ENCODE data around the gene CELF2.
A peak's percentile ranks its signal among the peaks of the same experiment; 100 is the strongest.

Gene CELF2

GRCh38 chr10:11326241-11326640 lies 308.6 kb downstream of the CELF2 start:
- Histone ChIP-seq H3K23ac (ENCODE audit: low read depth, low read length, poor library complexity) (no peak overlapping the region), H3K9me3 (replicated peaks in 1 of 2; ENCODE audit: control insufficient read depth in 2 of 2, insufficient read depth in 1 of 2, low read depth in 1 of 2, low read length in 2 of 2) (no peaks in the 10 kb centered on the region), H3K79me1 (ENCODE audit: low read depth, low read length) (no peaks in the 10 kb centered on the region), H2BK12ac (ENCODE audit: low read length) (no peak overlapping the region), H2BK5ac (ENCODE audit: low read length) (no peak overlapping the region), H2AK5ac (ENCODE audit: low read depth, low read length) (no peak overlapping the region), H3K27me3 (ENCODE audit: control insufficient read depth in 3 of 3, insufficient read depth in 3 of 3, low read depth in 1 of 3, low read length in 3 of 3) (no peaks in the 10 kb centered on the region), H3K14ac (ENCODE audit: low read length) (no peak overlapping the region), H2AFZ (ENCODE audit: low read length) (no peak overlapping the region), H3K4me3 (ENCODE audit: low read length in 2 of 2) (no peak overlapping the region), H3K36me3 (replicated peaks in 1 of 2; ENCODE audit: control insufficient read depth in 2 of 2, insufficient read depth in 2 of 2, low read length in 2 of 2) (peaks cover 0 to 9% of the 10 kb centered on the region in 2 donors), H3K4me2 (ENCODE audit: insufficient read depth, low read length, poor library complexity, severe bottlenecking) (no peak overlapping the region), H3K4me1 (ENCODE audit: control insufficient read depth in 2 of 2, insufficient read depth in 1 of 2, low read depth in 1 of 2, low read length in 2 of 2) (peaks cover 7 to 32% of the 10 kb centered on the region in 2 donors), H3K27ac (replicated peaks; ENCODE audit: low read length) (no peak overlapping the region), H2BK120ac (ENCODE audit: low read depth, low read length) (no peak overlapping the region), H4K91ac (ENCODE audit: low read depth, low read length, poor library complexity) (no peak overlapping the region), H3K4ac (ENCODE audit: low read length) (no peak overlapping the region), H3K18ac (ENCODE audit: low read length) (no peak overlapping the region), H4K8ac (ENCODE audit: low read depth, low read length) (no peak overlapping the region), H3K9ac (ENCODE audit: low read depth, low read length, poor library complexity) (no peak overlapping the region), H2BK15ac (ENCODE audit: low read length) (no peak overlapping the region)
- DNase-seq (ENCODE audit: low spot score): no peak
- WGBS, 2 donors (ENCODE audit: extremely low coverage in 2 of 2, insufficient read length in 2 of 2, insufficient replicate concordance in 1 of 2): no CpG with 5 or more reads among the region's 12 CpGs

- no peaks in the 10 kb centered on the region for H3K9me3 ChIP-seq (replicated peaks in 1 of 2; ENCODE audit: control insufficient read depth in 2 of 2, insufficient read depth in 1 of 2, low read depth in 1 of 2, low read length in 2 of 2)
- H3K27me3 ChIP-seq (ENCODE audit: control insufficient read depth in 3 of 3, insufficient read depth in 3 of 3, low read depth in 1 of 3, low read length in 3 of 3): no peaks in the 10 kb centered on the region
- no peak overlapping the region for H3K27ac ChIP-seq (replicated peaks; ENCODE audit: low read length)
- no peak overlapping the region for H2AK5ac ChIP-seq (ENCODE audit: low read depth, low read length)
- H3K23ac ChIP-seq (ENCODE audit: low read depth, low read length, poor library complexity): no peak overlapping the region
- H3K4me1 ChIP-seq (ENCODE audit: control insufficient read depth in 2 of 2, insufficient read depth in 1 of 2, low read depth in 1 of 2, low read length in 2 of 2): peaks cover 7 to 25% of the 10 kb centered on the region in 2 donors
- no CpG with 5 or more reads among the region's 11 CpGs for WGBS, 2 donors (ENCODE audit: extremely low coverage in 2 of 2, insufficient read length in 2 of 2, insufficient replicate concordance in 1 of 2)
- no peaks in the 10 kb centered on the region for H3K79me1 ChIP-seq (ENCODE audit: low read depth, low read length)
- H2BK15ac ChIP-seq (ENCODE audit: low read length): no peak overlapping the region
- H4K8ac ChIP-seq (ENCODE audit: low read depth, low read length): no peak overlapping the region
- H3K18ac ChIP-seq (ENCODE audit: low read length): no peak overlapping the region
- no peak overlapping the region for H2BK120ac ChIP-seq (ENCODE audit: low read depth, low read length)
- peaks cover 0 to 9% of the 10 kb centered on the region in 2 donors for H3K36me3 ChIP-seq (replicated peaks in 1 of 2; ENCODE audit: control insufficient read depth in 2 of 2, insufficient read depth in 2 of 2, low read length in 2 of 2)
- H2BK5ac ChIP-seq (ENCODE audit: low read length): no peak overlapping the region
- H3K9ac ChIP-seq (ENCODE audit: low read depth, low read length, poor library complexity): no peak overlapping the region
- no peak overlapping the region for H3K14ac ChIP-seq (ENCODE audit: low read length)
- H3K4ac ChIP-seq (ENCODE audit: low read length): no peak overlapping the region
- H3K4me2 ChIP-seq (ENCODE audit: insufficient read depth, low read length, poor library complexity, severe bottlenecking): no peak overlapping the region
- H2AFZ ChIP-seq (ENCODE audit: low read length): no peak overlapping the region
- H3K4me3 ChIP-seq (ENCODE audit: low read length in 2 of 2): no peak overlapping the region
- DNase-seq (ENCODE audit: low spot score): no peak
- no peak overlapping the region for H2BK12ac ChIP-seq (ENCODE audit: low read length)
- no peak overlapping the region for H4K91ac ChIP-seq (ENCODE audit: low read depth, low read length, poor library complexity)
Observed at GRCh38 chr10:11326913-11327616, 309.4 kb downstream of the CELF2 start.

DNA sequence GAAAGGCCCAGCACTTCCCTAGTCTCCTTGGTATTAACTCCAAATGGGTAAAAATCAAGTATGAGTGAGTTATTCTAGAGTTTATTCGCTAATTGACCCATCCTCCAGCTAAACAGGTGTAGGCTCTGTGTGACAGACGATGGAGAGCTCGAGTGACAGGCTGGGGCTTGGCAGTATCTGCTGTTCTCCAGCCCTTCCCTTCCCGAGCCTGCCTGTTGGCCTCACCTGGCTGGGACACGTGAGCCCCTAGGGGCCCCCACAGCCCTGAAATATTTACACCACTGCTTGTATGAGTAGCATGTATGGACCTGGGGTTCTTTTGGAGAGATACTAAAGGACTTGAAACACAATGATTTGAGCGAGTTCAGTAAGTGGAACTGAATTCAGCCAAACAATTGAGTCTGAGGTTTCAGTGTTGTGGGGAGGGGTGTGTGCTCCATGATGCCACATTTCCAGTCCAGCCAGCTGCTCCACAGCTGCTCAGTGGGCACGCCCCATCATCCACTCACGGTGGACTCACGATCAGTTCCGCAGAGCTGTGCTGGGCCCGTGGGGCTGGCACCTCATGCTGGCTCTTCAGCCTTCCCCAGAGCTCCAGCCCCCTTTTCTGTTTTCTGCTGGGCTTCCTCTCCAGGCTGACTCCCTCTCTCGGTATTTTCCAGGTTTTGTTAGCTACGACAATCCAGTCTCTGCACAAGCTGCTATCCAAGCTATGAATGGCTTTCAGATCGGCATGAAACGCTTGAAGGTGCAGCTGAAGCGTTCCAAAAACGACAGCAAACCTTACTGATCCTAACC lies 310.8 kb downstream of the CELF2 start:
- H4K8ac ChIP-seq (ENCODE audit: low read depth, low read length): no peak overlapping the region
- H3K27ac ChIP-seq (replicated peaks; ENCODE audit: low read length): no peak overlapping the region
- H2AFZ ChIP-seq (ENCODE audit: low read length): no peak overlapping the region
- H3K23ac ChIP-seq (ENCODE audit: low read depth, low read length, poor library complexity): no peak overlapping the region
- peaks cover 6 to 16% of the 10 kb centered on the region in 2 donors for H3K4me1 ChIP-seq (ENCODE audit: control insufficient read depth in 2 of 2, insufficient read depth in 1 of 2, low read depth in 1 of 2, low read length in 2 of 2)
- no peaks in the 10 kb centered on the region for H3K27me3 ChIP-seq (ENCODE audit: control insufficient read depth in 3 of 3, insufficient read depth in 3 of 3, low read depth in 1 of 3, low read length in 3 of 3)
- no peak overlapping the region for H3K14ac ChIP-seq (ENCODE audit: low read length)
- H3K36me3 ChIP-seq (replicated peaks in 1 of 2; ENCODE audit: control insufficient read depth in 2 of 2, insufficient read depth in 2 of 2, low read length in 2 of 2): peaks cover 0 to 9% of the 10 kb centered on the region in 2 donors
- H3K9ac ChIP-seq (ENCODE audit: low read depth, low read length, poor library complexity): no peak overlapping the region
- H3K4me3 ChIP-seq (ENCODE audit: low read length in 2 of 2): no peak overlapping the region
- H2BK12ac ChIP-seq (ENCODE audit: low read length): no peak overlapping the region
- no peak for DNase-seq (ENCODE audit: low spot score)
- H3K4me2 ChIP-seq (ENCODE audit: insufficient read depth, low read length, poor library complexity, severe bottlenecking): no peak overlapping the region
- H2BK120ac ChIP-seq (ENCODE audit: low read depth, low read length): no peak overlapping the region
- H2BK5ac ChIP-seq (ENCODE audit: low read length): no peak overlapping the region
- no peaks in the 10 kb centered on the region for H3K9me3 ChIP-seq (replicated peaks in 1 of 2; ENCODE audit: control insufficient read depth in 2 of 2, insufficient read depth in 1 of 2, low read depth in 1 of 2, low read length in 2 of 2)
- no CpG with 5 or more reads among the region's 17 CpGs for WGBS, 2 donors (ENCODE audit: extremely low coverage in 2 of 2, insufficient read length in 2 of 2, insufficient replicate concordance in 1 of 2)
- no peak overlapping the region for H2BK15ac ChIP-seq (ENCODE audit: low read length)
- H4K91ac ChIP-seq (ENCODE audit: low read depth, low read length, poor library complexity): no peak overlapping the region
- H3K18ac ChIP-seq (ENCODE audit: low read length): peak overlapping the region; percentile 8
- H3K79me1 ChIP-seq (ENCODE audit: low read depth, low read length): no peaks in the 10 kb centered on the region
- no peak overlapping the region for H2AK5ac ChIP-seq (ENCODE audit: low read depth, low read length)
- no peak overlapping the region for H3K4ac ChIP-seq (ENCODE audit: low read length)

GRCh38 chr10:11329062-11329673 lies 311.5 kb downstream of the CELF2 start:
- no peak overlapping the region for H3K4ac ChIP-seq (ENCODE audit: low read length)
- no peak overlapping the region for H3K18ac ChIP-seq (ENCODE audit: low read length)
- no peak overlapping the region for H3K14ac ChIP-seq (ENCODE audit: low read length)
- H3K27ac ChIP-seq (replicated peaks; ENCODE audit: low read length): no peak overlapping the region
- no peak overlapping the region for H2AFZ ChIP-seq (ENCODE audit: low read length)
- no peak overlapping the region for H3K4me3 ChIP-seq (ENCODE audit: low read length in 2 of 2)
- H2AK5ac ChIP-seq (ENCODE audit: low read depth, low read length): no peak overlapping the region
- no peak overlapping the region for H3K9ac ChIP-seq (ENCODE audit: low read depth, low read length, poor library complexity)
- no peak overlapping the region for H2BK15ac ChIP-seq (ENCODE audit: low read length)
- no peak overlapping the region for H4K8ac ChIP-seq (ENCODE audit: low read depth, low read length)
- H3K4me1 ChIP-seq (ENCODE audit: control insufficient read depth in 2 of 2, insufficient read depth in 1 of 2, low read depth in 1 of 2, low read length in 2 of 2): peaks cover 6 to 14% of the 10 kb centered on the region in 2 donors
- H3K9me3 ChIP-seq (replicated peaks in 1 of 2; ENCODE audit: control insufficient read depth in 2 of 2, insufficient read depth in 1 of 2, low read depth in 1 of 2, low read length in 2 of 2): no peaks in the 10 kb centered on the region
- H3K36me3 ChIP-seq (replicated peaks in 1 of 2; ENCODE audit: control insufficient read depth in 2 of 2, insufficient read depth in 2 of 2, low read length in 2 of 2): peaks cover 0 to 7% of the 10 kb centered on the region in 2 donors
- H3K4me2 ChIP-seq (ENCODE audit: insufficient read depth, low read length, poor library complexity, severe bottlenecking): no peak overlapping the region
- WGBS, 2 donors (ENCODE audit: extremely low coverage in 2 of 2, insufficient read length in 2 of 2, insufficient replicate concordance in 1 of 2): no CpG with 5 or more reads among the region's 12 CpGs
- H2BK120ac ChIP-seq (ENCODE audit: low read depth, low read length): no peak overlapping the region
- H3K79me1 ChIP-seq (ENCODE audit: low read depth, low read length): no peaks in the 10 kb centered on the region
- no peak overlapping the region for H2BK12ac ChIP-seq (ENCODE audit: low read length)
- DNase-seq (ENCODE audit: low spot score): no peak
- no peak overlapping the region for H2BK5ac ChIP-seq (ENCODE audit: low read length)
- H3K27me3 ChIP-seq (ENCODE audit: control insufficient read depth in 3 of 3, insufficient read depth in 3 of 3, low read depth in 1 of 3, low read length in 3 of 3): no peaks in the 10 kb centered on the region
- H3K23ac ChIP-seq (ENCODE audit: low read depth, low read length, poor library complexity): no peak overlapping the region
- no peak overlapping the region for H4K91ac ChIP-seq (ENCODE audit: low read depth, low read length, poor library complexity)
